Frontal cortex (tissue), 1 donor: ENCODE results near the gene MFNG. TPM values are rescaled to one million over a fixed set of nuclear protein-coding genes. Genes with fewer than 3 reads are reported as not detected.

Experiments used
- total RNA-seq: library from RNA; depleted of rRNA; stranded (reverse); fragments of >200 nt; gene quantifications from one replicate; pipeline ENCODE4 v1.2.3, GENCODE V29; 2014

Gene MFNG
- total RNA-seq, 1 donor from 2014 or later, result 1.6 TPM

Other genes starting within 250 kb of the MFNG start
- under 0.01 TPM for gene RAC2, start 242.1 kb downstream of the MFNG start, total RNA-seq
- 2.9 TPM for gene CYTH4, start 203.9 kb downstream of the MFNG start, total RNA-seq
- gene ELFN2, start 58.9 kb downstream of the MFNG start, total RNA-seq, result 7.7 TPM
- gene CARD10, start 33.0 kb upstream of the MFNG start, total RNA-seq, result 4.1 TPM
- gene CDC42EP1, start 74.1 kb upstream of the MFNG start, total RNA-seq, result 1.6 TPM
- gene LGALS2, start 93.7 kb upstream of the MFNG start, total RNA-seq, result not detected
- gene GGA1, start 122.5 kb upstream of the MFNG start, total RNA-seq, result 34.2 TPM
- gene SH3BP1, start 153.3 kb upstream of the MFNG start, total RNA-seq, result 0.82 TPM
- 44.0 TPM for gene PDXP, start 172.3 kb upstream of the MFNG start, total RNA-seq
- gene LGALS1, start 189.3 kb upstream of the MFNG start, total RNA-seq, result 101 TPM
- 19.2 TPM for gene NOL12, start 200.0 kb upstream of the MFNG start, total RNA-seq
- gene TRIOBP, start 210.7 kb upstream of the MFNG start, total RNA-seq, result 10.6 TPM